Caco-2 (cell line): ENCODE measurements around the gene MYO5C. TPM values are rescaled to one million over a fixed set of nuclear protein-coding genes. Genes with fewer than 3 reads are reported as not detected.

Experiments
- BruUV-seq: library from RNA; stranded (reverse); fragments of 400-500 nt; replicated peaks from 2 replicates; lab custom pipeline; 2021; lab: Mats Ljungman, UMichigan
- CTCF ChIA-PET: fragments of 300-600 bp; sonication (Branson Sonifier 250); formaldehyde crosslinking; loops from one replicate; lab custom pipeline; 2022; ENCODE audit warnings: antibody characterized with exemption; lab: Charles Lee
- POLR2A ChIA-PET: fragments of 300-600 bp; sonication (Branson Sonifier 250); formaldehyde crosslinking; loops from one replicate; lab custom pipeline; 2022; ENCODE audit warnings: antibody characterized with exemption; lab: Charles Lee
- DNase-seq, 2 experiments: peaks; one replicate each; pipeline versions ENCODE4 v3.0.0 to v3.0.0-alpha.2; 2020 to 2022
- H3K27me3 ChIP-seq: replicated peaks from 2 replicates; pipeline ENCODE4 v1.6.0; 2011; ENCODE audit warnings: low read length; ENCODE audit not compliant: control insufficient read depth, insufficient read depth
- H3K36me3 ChIP-seq: 2 replicates; pipeline ENCODE4 v1.5.1; 2011; ENCODE audit warnings: low read length; ENCODE audit not compliant: control insufficient read depth, insufficient read depth
- H3K4me1 ChIP-seq: fragments of 250-450 bp; sonication (Bioruptor Pico); 2 replicates; pipeline ENCODE4 v1.5.1; 2020; ENCODE audit warnings: mild to moderate bottlenecking
- H3K4me3 ChIP-seq: 2 replicates; pipeline ENCODE4 v1.5.1; 2011; ENCODE audit warnings: low read depth, mild to moderate bottlenecking, control low read depth, low read length
- H3K9me3 ChIP-seq: fragments of 250-450 bp; sonication (Bioruptor Pico); 2 replicates; pipeline ENCODE4 v1.5.1; 2020; ENCODE audit warnings: mild to moderate bottlenecking, moderate library complexity
- H3K27ac Mint-ChIP-seq: one replicate; pipeline ENCODE4 v1.8.0; 2022; ENCODE audit warnings: mixed read lengths; ENCODE audit not compliant: unreplicated experiment
- H3K27me3 Mint-ChIP-seq: one replicate; pipeline ENCODE4 v1.8.0; 2022; ENCODE audit warnings: mixed read lengths; ENCODE audit not compliant: insufficient read depth, unreplicated experiment
- H3K36me3 Mint-ChIP-seq: one replicate; pipeline ENCODE4 v1.8.0; 2022; ENCODE audit warnings: mild to moderate bottlenecking, mixed read lengths; ENCODE audit not compliant: insufficient read depth, unreplicated experiment
- H3K4me1 Mint-ChIP-seq: one replicate; pipeline ENCODE4 v1.8.0; 2022; ENCODE audit warnings: low read depth, mixed read lengths; ENCODE audit not compliant: unreplicated experiment
- H3K4me3 Mint-ChIP-seq: one replicate; pipeline ENCODE4 v1.8.0; 2022; ENCODE audit warnings: mild to moderate bottlenecking, moderate library complexity, mixed read lengths; ENCODE audit not compliant: unreplicated experiment
- H3K9me3 Mint-ChIP-seq: one replicate; pipeline ENCODE4 v1.8.0; 2022; ENCODE audit warnings: mixed read lengths; ENCODE audit not compliant: unreplicated experiment
- intact Hi-C: fragments of 100-400 bp; cut with micrococcal nuclease; formaldehyde crosslinking; loops from one replicate; pipeline ENCODE4 v1.10.0; 2022; ENCODE audit not compliant: unreplicated experiment
- total RNA-seq: library from RNA; stranded (reverse); gene quantifications from 2 replicates; pipeline ENCODE4 v1.2.3, GENCODE V29; 2022
- TF ChIP-seq, protein P1 (sequence below), 2 experiments: fragments of 200-600 bp in 1 of 2; IDR thresholded peaks; 1 replicate in 1 of 2; 2 replicates in 1 of 2; pipeline versions ENCODE4 v1.5.1 to v1.8.0; 2011 to 2022; ENCODE audit warnings: antibody characterized with exemption in 1 of 2, control low read depth in 1 of 2, inconsistent platforms in 1 of 2, low read depth in 1 of 2, low read length in 1 of 2, mild to moderate bottlenecking in 1 of 2, moderate library complexity in 1 of 2; ENCODE audit not compliant: insufficient read depth in 1 of 2, severe bottlenecking in 1 of 2, unreplicated experiment in 1 of 2

MYO5C gene
- total RNA-seq, 1 experiment from 2014 or later: 33.5 TPM

DNA sequence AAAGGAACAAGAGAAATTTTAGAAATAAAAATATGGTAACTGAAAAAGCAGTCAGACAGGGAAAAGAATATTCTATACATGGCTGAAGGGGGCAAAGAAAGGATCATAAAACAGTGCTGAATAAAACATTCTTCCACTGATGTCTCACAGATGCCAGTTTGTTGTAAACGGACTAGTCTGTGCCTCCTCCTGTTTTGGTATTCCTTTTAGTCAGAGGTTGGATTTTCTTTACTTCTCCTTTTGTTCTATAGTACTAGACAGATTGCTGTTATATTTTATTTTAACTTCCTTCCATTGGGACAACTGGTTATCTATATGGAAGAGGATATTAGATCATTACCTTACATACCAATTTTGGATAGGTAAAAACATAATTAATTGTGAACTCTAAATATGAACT is 88.4 kb downstream of the MYO5C start:
- Mint-ChIP-seq H3K36me3 (peaks cover 37% of the 10 kb centered on the region), H3K27ac (no peak overlapping the region), H3K4me1 (no peaks in the 10 kb centered on the region), H3K4me3 (no peak overlapping the region), H3K27me3 (no peaks in the 10 kb centered on the region), H3K9me3 (no peaks in the 10 kb centered on the region)
- Histone ChIP-seq H3K4me1 (no peaks in the 10 kb centered on the region), H3K9me3 (no peaks in the 10 kb centered on the region), H3K4me3 (no peak overlapping the region), H3K36me3 (peaks cover 2% of the 10 kb centered on the region), H3K27me3 (no peaks in the 10 kb centered on the region)
- CTCF ChIA-PET: no interaction called here
- DNase-seq: no peak
- TF ChIP-seq, protein P1, sequence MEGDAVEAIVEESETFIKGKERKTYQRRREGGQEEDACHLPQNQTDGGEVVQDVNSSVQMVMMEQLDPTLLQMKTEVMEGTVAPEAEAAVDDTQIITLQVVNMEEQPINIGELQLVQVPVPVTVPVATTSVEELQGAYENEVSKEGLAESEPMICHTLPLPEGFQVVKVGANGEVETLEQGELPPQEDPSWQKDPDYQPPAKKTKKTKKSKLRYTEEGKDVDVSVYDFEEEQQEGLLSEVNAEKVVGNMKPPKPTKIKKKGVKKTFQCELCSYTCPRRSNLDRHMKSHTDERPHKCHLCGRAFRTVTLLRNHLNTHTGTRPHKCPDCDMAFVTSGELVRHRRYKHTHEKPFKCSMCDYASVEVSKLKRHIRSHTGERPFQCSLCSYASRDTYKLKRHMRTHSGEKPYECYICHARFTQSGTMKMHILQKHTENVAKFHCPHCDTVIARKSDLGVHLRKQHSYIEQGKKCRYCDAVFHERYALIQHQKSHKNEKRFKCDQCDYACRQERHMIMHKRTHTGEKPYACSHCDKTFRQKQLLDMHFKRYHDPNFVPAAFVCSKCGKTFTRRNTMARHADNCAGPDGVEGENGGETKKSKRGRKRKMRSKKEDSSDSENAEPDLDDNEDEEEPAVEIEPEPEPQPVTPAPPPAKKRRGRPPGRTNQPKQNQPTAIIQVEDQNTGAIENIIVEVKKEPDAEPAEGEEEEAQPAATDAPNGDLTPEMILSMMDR (IDR thresholded peaks at IDR 0.05; ENCODE audit: insufficient read depth in 1 of 2, low read depth in 1 of 2, low read length in 1 of 2, severe bottlenecking in 1 of 2, unreplicated experiment in 1 of 2): no peak
- no TSS peak for BruUV-seq
- POLR2A ChIA-PET: no interaction called here
- intact Hi-C loops: no loop called here

DNA sequence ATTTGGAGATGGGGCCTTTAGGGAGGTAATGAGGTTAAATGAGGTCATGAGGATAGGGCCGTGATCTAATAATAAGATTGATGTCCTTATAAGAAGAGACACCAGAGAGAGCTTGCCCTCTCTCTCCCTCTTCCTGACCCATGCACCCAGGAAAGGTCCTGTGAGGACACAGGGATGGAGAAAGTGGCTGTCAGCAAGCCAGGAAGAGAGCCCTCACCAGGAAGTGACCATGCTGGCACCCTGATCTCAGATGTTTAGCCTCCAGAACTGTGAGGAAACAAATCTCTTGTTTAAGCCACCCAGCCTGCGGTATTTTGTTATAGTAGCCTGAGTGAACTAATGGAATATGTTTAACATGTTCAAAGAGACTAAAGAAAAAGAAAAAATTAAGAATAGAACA is 89.2 kb downstream of the MYO5C start:
- Histone ChIP-seq H3K36me3 (peaks cover 2% of the 10 kb centered on the region), H3K27me3 (no peaks in the 10 kb centered on the region), H3K4me1 (no peaks in the 10 kb centered on the region), H3K9me3 (no peaks in the 10 kb centered on the region), H3K4me3 (no peak overlapping the region)
- DNase-seq: no peak
- Mint-ChIP-seq H3K4me1 (no peaks in the 10 kb centered on the region), H3K36me3 (peaks cover 34% of the 10 kb centered on the region), H3K4me3 (no peak overlapping the region), H3K9me3 (no peaks in the 10 kb centered on the region), H3K27me3 (no peaks in the 10 kb centered on the region), H3K27ac (no peak overlapping the region)
- CTCF ChIA-PET: no interaction called here
- intact Hi-C loops: no loop called here
- TF ChIP-seq, protein P1 (IDR thresholded peaks at IDR 0.05; ENCODE audit: insufficient read depth in 1 of 2, low read depth in 1 of 2, low read length in 1 of 2, severe bottlenecking in 1 of 2, unreplicated experiment in 1 of 2): no peak
- BruUV-seq: no TSS peak
- POLR2A ChIA-PET: no interaction called here

DNA sequence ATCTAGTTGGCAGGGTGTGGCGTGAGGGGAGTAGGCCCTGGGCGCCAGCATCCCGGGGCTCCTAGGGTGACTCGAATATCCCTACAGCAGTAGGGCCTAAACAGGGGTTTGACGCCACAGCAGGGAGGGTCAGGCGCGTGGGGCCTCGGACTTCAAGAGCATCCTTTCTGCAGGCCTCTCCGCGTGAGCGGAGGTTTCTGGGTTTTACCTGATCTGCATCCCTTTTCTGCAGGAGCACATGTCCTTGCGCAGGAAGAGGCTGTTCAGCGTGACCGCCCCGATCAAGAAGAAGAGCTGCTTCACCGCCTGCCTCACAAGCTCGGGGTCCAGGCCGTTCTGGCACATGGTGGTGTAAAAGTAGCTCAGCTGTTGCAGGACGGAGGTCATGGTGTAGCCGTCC is 90.9 kb downstream of the MYO5C start:
- no peaks in the 10 kb centered on the region for H3K4me1 ChIP-seq
- H3K9me3 ChIP-seq: no peaks in the 10 kb centered on the region
- H3K27me3 ChIP-seq: no peaks in the 10 kb centered on the region
- DNase-seq: no peak
- BruUV-seq: no TSS peak
- Mint-ChIP-seq H3K27ac (no peak overlapping the region), H3K27me3 (no peaks in the 10 kb centered on the region), H3K36me3 (peaks cover 41% of the 10 kb centered on the region), H3K4me1 (no peaks in the 10 kb centered on the region), H3K4me3 (no peak overlapping the region), H3K9me3 (no peaks in the 10 kb centered on the region)
- peaks cover 2% of the 10 kb centered on the region; the same call in 1 of the 2 replicates for H3K36me3 ChIP-seq
- intact Hi-C loops: no loop called here
- no peak overlapping the region for H3K4me3 ChIP-seq
- TF ChIP-seq, protein P1 (IDR thresholded peaks at IDR 0.05; ENCODE audit: insufficient read depth in 1 of 2, low read depth in 1 of 2, low read length in 1 of 2, severe bottlenecking in 1 of 2, unreplicated experiment in 1 of 2): no peak
- POLR2A ChIA-PET: no interaction called here
- CTCF ChIA-PET: interaction anchor here (1.0 kb wide), 1 partner anchor 25 kb away, joined by 3 read pairs; no protein-coding TSS in a partner anchor
